Measurements from ENCODE around the gene SNX24.

Gene SNX24

DNA sequence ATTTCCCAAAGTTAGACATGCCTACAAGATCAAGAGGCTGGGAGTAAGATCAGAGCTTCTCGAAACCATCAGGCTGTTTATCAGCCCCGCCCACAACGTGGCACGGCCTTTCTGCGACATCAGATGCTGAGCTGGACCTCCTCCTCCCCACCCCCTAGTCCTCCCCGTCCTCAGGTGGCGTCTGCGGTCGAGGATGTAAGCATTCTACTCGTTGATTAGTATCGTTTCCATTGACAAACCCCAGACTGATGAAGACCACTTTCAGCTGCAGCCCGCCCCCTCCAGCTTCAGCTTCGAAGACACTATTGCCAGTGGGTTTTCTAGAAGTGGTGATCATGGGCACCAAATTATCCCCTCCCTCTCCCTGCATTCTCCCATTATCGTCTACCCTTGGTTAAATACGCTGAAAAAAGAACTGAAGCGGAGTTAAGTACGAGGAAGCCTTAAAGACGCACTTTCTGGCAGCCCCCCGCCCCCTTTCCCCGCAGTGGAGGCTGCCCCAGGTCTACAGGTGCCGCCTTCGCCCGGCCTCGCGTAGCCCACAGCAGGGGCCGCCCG lies 190.0 kb downstream of the SNX24 start:
- DNase-seq: no peak

- no peak for DNase-seq
Observed at GRCh38 chr5:123035918-123036390, 190.5 kb downstream of the SNX24 start.

DNA sequence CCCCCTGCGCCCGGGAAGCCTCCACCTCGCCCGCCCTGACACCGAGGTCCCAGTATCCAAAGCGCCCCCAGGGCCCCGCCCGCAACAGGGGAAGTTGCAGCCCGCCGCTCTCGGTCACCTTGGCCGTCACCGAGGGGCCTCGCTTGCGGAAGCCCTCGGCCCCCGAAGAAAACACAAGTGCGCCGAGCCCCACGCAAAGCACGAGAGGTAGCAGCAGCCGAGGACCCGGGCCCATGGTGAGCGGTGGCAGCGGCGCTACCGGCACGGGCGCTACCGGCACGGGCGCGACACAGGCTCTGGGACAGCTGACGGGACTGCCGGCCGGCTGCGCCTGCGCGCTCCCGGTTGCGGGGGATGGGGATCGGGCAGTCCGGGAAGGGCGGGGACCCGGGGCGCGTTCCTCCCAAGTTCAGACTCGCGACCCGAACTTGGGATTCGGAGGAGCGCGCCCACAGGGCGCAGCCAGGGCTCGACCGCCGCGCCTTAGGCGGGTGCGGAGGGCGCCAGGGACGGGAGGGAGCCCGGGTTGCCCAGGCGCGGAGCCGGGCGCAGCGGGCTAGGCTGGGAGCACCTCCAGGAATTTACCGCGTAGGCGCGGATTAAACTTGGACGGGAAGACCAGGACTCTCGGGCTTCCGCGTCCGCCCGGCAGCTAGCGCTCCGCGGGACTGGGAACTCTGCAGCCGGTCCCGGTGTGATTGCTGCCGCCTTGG lies 191.1 kb downstream of the SNX24 start, which contains the start of gene PPIC:
TSS of gene PPIC (minus strand) at position 335 of the 713 bp plus-strand sequence. CDS start at position 235, 100 bp downstream.
- no peak for DNase-seq

- no peak for DNase-seq
Observed at GRCh38 chr5:123037104-123037418, 191.6 kb downstream of the SNX24 start.

- DNase-seq: no peak
Observed at GRCh38 chr5:123039673-123040072, 194.3 kb downstream of the SNX24 start.

DNA sequence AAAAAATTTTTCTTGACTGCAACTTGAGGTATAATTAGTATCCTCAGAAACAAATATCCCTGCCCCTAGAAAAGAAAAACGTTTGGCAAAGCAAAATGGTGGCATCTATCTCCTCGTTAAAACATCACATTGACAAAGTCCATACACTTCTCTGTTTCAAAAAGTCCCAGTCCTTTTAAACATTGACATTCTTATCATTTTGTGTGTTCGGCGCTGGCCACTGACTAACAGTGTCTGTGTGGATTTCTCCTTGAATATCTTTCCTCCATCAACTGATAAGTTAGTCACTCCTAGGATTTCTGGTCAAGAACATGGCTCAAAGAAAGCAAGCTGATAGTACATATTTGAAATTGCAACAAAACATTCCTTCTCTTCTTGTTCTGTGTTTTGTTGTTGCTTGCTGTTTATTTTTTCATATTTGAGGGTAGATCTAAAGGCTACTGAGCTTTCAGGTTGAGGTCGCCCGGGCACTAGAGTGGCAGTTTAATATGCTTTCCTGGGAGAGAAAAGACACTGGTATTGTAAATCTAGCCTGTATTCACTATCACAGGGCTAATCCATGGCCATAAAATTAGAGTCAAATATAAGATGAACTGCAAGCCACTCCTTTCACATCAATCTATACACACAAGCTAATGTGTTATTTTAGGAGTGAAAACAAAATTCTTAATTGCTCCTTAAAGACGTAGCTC lies 199.7 kb downstream of the SNX24 start:
- no peak for DNase-seq

- no peak for DNase-seq
Observed at GRCh38 chr5:123046222-123046621, 200.8 kb downstream of the SNX24 start.

DNA sequence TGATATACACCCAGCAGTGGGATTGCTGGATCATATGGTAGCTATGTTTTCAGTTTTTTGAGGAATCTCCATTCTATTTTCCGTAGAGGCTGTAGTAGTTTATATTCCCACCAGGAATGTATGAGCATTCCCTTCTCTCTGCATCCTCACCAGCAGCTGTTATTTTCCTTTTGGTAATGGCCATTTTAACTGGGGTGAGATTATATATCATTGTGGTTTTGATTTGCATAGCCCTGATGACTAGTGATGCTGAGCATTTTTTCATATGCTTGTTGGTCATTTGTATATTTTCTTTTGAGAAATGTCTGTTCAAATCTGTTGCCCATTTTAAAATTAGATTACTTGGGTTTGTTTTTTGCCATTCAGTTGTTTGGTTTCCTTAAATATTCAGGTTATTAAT lies 202.3 kb downstream of the SNX24 start:
- no peak for DNase-seq

DNA sequence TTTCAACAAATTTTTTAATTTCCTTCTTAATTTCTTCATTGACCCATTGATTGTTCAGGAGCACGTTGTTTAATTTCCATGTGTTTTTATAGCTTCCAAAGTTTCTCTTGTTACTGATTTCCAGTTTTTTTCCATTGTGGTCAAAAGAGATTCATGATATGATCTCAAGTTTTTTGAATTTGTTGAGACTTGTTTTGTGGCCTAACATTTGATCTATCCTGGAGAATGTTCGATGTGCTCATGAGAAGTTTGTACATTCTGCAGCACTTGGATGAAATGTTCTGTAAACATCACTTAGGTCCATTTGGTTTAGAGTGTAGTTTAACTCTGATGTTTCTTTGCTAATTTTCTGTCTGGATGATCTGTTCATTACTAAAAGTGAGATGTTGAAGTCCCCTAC lies 205.8 kb downstream of the SNX24 start:
- DNase-seq: no peak

All from MV-4-11 (cell line).